Fibroblast of pulmonary artery (primary cell): ENCODE data around the gene LRRC7.
"Not testable (repeated sequence)": the region's sequence is repeated elsewhere in the genome, so short reads cannot be mapped to it uniquely, and the experiment has no call there.

Source experiments
- DNase-seq: peaks from one replicate; pipeline ENCODE4 v3.0.0-alpha.2; 2010; ENCODE audit warnings: low read depth
- H3K4me3 ChIP-seq: replicated peaks from 2 replicates; pipeline ENCODE4 v1.5.1; 2011; ENCODE audit warnings: low read depth, mild to moderate bottlenecking, control low read depth, low read length, moderate library complexity
- CTCF ChIP-seq: IDR thresholded peaks from 2 replicates; pipeline ENCODE4 v1.5.1; 2011; ENCODE audit warnings: mild to moderate bottlenecking, control low read depth, low read length, inconsistent platforms; ENCODE audit errors: missing control alignments

LRRC7 gene

GRCh38 chr1:70044832-70045231 is 477.1 kb downstream of the LRRC7 start:
- TF ChIP-seq CTCF: no peak

DNA sequence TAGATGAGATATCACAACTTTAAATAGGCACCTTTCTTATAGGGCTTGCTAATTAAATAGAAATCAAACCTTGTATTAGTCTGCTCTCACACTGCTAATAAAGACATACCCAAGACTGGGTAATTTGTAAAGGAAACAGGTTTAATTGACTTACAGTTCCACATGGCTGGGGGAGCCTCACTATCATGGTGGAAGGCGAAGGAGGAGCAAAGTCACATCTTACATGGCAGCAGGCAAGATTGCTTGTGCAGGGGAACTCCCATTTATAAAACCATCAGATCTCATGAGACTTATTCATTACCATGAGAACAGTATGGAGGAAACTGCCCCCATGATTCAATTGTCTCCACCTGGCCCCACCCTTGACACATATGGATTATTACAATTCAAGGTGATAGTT is 477.9 kb downstream of the LRRC7 start:
- DNase-seq, H3K4me3 ChIP-seq: not testable (repeated sequence)

More at GRCh38 chr1:70044832-70045231, 477.1 kb downstream of the LRRC7 start:
- DNase-seq: peak; percentile 75
- no peak overlapping the region for H3K4me3 ChIP-seq

DNA sequence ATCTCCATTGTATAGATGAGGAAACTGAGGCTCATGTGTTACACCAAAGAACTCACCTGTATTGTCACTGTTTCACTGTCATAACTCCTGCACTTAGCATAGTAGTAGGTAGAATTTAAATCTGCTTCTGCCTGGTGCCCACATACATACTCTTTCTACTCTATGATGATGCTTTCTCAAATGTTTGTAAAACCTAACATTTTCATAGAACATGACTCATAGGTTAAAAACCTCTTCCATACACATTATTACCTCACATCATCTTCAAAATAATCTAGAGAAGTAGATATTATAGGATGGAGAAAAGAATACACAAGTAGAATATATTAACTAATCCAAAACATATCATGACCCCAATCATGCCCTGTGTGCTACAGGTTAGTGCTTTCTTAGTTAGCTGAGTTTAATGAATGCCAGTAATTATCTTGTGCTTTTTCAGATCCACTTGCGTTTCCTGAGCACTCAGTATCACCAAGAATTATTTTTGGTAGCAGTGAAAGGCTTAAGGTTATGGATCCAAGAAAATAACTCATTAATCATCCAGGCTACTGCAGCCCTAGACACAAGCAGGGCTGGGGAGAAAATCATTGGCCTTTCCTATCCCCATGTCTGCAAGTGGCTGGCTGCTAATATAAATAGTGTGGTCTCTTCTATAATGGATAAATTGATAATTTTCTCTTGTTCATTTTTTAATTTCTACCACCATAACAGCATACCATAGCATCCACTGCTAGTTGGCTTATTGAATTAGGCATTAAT is 480.8 kb downstream of the LRRC7 start:
- no peak overlapping the region for H3K4me3 ChIP-seq
- no peak for TF ChIP-seq CTCF
- DNase-seq: peak; percentile 8

- DNase-seq: no peak
- no peak overlapping the region for H3K4me3 ChIP-seq
- no peak for TF ChIP-seq CTCF
Measured at GRCh38 chr1:70051926-70052325, 484.2 kb downstream of the LRRC7 start.

- H3K4me3 ChIP-seq: no peak overlapping the region
- no peak for TF ChIP-seq CTCF
- no peak for DNase-seq
Measured at GRCh38 chr1:70057500-70057899, 489.8 kb downstream of the LRRC7 start.

- no peak for DNase-seq
- no peak for TF ChIP-seq CTCF
- no peak overlapping the region for H3K4me3 ChIP-seq
Measured at GRCh38 chr1:70061231-70061630, 493.5 kb downstream of the LRRC7 start.

- TF ChIP-seq CTCF: no peak
- H3K4me3 ChIP-seq: no peak overlapping the region
- DNase-seq: no peak
Measured at GRCh38 chr1:70063861-70064260, 496.1 kb downstream of the LRRC7 start.
